Neural crest cell (in vitro differentiated cells): ENCODE measurements around the gene SLC11A2. TPM values are rescaled to one million over a fixed set of nuclear protein-coding genes. Genes with fewer than 3 reads are reported as not detected.

Experiments used
- DNase-seq: peaks from one replicate; pipeline ENCODE4 v3.0.0; 2021; ENCODE audit warnings: low read depth, mixed read lengths, low spot score
- H3K27ac Mint-ChIP-seq: one replicate; pipeline ENCODE4 v1.8.0; 2021; ENCODE audit warnings: mild to moderate bottlenecking, mixed read lengths; ENCODE audit not compliant: unreplicated experiment
- H3K27me3 Mint-ChIP-seq: 2 replicates; pipeline ENCODE4 v1.8.0; 2021; ENCODE audit warnings: low read depth, mild to moderate bottlenecking, mixed read lengths
- H3K36me3 Mint-ChIP-seq: 2 replicates; pipeline ENCODE4 v1.8.0; 2021; ENCODE audit warnings: low read depth, mild to moderate bottlenecking, mixed read lengths
- H3K4me1 Mint-ChIP-seq: 2 replicates; pipeline ENCODE4 v1.8.0; 2021; ENCODE audit warnings: mixed read lengths
- H3K4me3 Mint-ChIP-seq: one replicate; pipeline ENCODE4 v1.8.0; 2021; ENCODE audit warnings: mild to moderate bottlenecking, mixed read lengths
- H3K9me3 Mint-ChIP-seq: 2 replicates; pipeline ENCODE4 v1.8.0; 2021; ENCODE audit warnings: mixed read lengths
- CTCF ChIP-seq: fragments of 200-600 bp; sonication (generic); conservative IDR thresholded peaks from 2 replicates; pipeline ENCODE4 v1.5.0; 2021; ENCODE audit warnings: antibody characterized with exemption, mild to moderate bottlenecking
- total RNA-seq: library from RNA; stranded (reverse); gene quantifications from 2 replicates; pipeline ENCODE4 v1.2.1, GENCODE V29; 2021

The SLC11A2 gene
- total RNA-seq, 1 donor from 2014 or later: 51.4 TPM

GRCh38 chr12:51055060-51055459 lies 28.9 kb upstream of the SLC11A2 start:
- Mint-ChIP-seq H3K27me3 (no peaks in the 10 kb centered on the region), H3K4me1 (no peaks in the 10 kb centered on the region), H3K27ac (no peak overlapping the region), H3K36me3 (peaks cover 14% of the 10 kb centered on the region), H3K4me3 (no peak overlapping the region), H3K9me3 (no peaks in the 10 kb centered on the region)
- TF ChIP-seq CTCF: no peak
- DNase-seq: no peak

- DNase-seq: no peak
- H3K27me3 Mint-ChIP-seq: no peaks in the 10 kb centered on the region
- no peak overlapping the region for H3K4me3 Mint-ChIP-seq
- no peaks in the 10 kb centered on the region for H3K9me3 Mint-ChIP-seq
- peaks cover 7% of the 10 kb centered on the region for H3K36me3 Mint-ChIP-seq
- peaks cover 29% of the 10 kb centered on the region for H3K4me1 Mint-ChIP-seq
- no peak for TF ChIP-seq CTCF
- peak overlapping the region; percentile 15 for H3K27ac Mint-ChIP-seq
Measured at GRCh38 chr12:51051787-51052186, 25.6 kb upstream of the SLC11A2 start.

- peaks cover 32% of the 10 kb centered on the region for H3K4me1 Mint-ChIP-seq
- peaks cover 4% of the 10 kb centered on the region for H3K36me3 Mint-ChIP-seq
- no peak overlapping the region for H3K27ac Mint-ChIP-seq
- H3K4me3 Mint-ChIP-seq: peak overlapping the region; percentile 97
- no peak for TF ChIP-seq CTCF
- no peaks in the 10 kb centered on the region for H3K27me3 Mint-ChIP-seq
- DNase-seq: no peak
- no peaks in the 10 kb centered on the region for H3K9me3 Mint-ChIP-seq
Measured at GRCh38 chr12:51049525-51049924, 23.3 kb upstream of the SLC11A2 start.

GRCh38 chr12:51048661-51049251 lies 22.6 kb upstream of the SLC11A2 start:
- no peak for DNase-seq
- H3K27me3 Mint-ChIP-seq: no peaks in the 10 kb centered on the region
- peak overlapping the region; percentile 97 for H3K4me3 Mint-ChIP-seq
- no peaks in the 10 kb centered on the region for H3K9me3 Mint-ChIP-seq
- peak overlapping the region; percentile 95 for H3K27ac Mint-ChIP-seq
- peaks cover 32% of the 10 kb centered on the region for H3K4me1 Mint-ChIP-seq
- no peak for TF ChIP-seq CTCF
- H3K36me3 Mint-ChIP-seq: peaks cover 4% of the 10 kb centered on the region

GRCh38 chr12:51047655-51048540 lies 21.7 kb upstream of the SLC11A2 start, which contains the start of gene LETMD1:
LETMD1 (plus strand) TSS chr12:51048327; CDS start chr12:51048357, 30 bp downstream.
- DNase-seq: peak; percentile 88
- Mint-ChIP-seq H3K4me1 (peaks cover 32% of the 10 kb centered on the region), H3K9me3 (no peaks in the 10 kb centered on the region), H3K27ac (peak within 1 kb of the TSS; percentile 95), H3K36me3 (peaks cover 4% of the 10 kb centered on the region), H3K27me3 (no peaks in the 10 kb centered on the region), H3K4me3 (peak within 1 kb of the TSS; percentile 97)
- peak; percentile 91 for TF ChIP-seq CTCF
